A549 (cell line): ENCODE results near the gene KCNG1.

Source experiments
- ESRRA ChIP-seq: fragments of 150-350 bp; IDR thresholded peaks from 2 replicates; pipeline ENCODE4 v1.6.1; 2014; ENCODE audit warnings: mild to moderate bottlenecking, low read length, borderline replicate concordance
- POLR2A ChIP-seq: IDR thresholded peaks from 2 replicates; pipeline ENCODE4 v1.6.1; 2012; ENCODE audit warnings: mild to moderate bottlenecking, low read length
- POLR2AphosphoS2 ChIP-seq: conservative IDR thresholded peaks from 2 replicates; pipeline ENCODE4 v1.6.1; 2012; ENCODE audit warnings: low read length, improper control_type of control experiment, inconsistent platforms
- RFX5 ChIP-seq: fragments of 450-650 bp; IDR thresholded peaks from 2 replicates; pipeline ENCODE4 v1.7.1; 2014; ENCODE audit warnings: antibody characterized with exemption, mild to moderate bottlenecking, moderate library complexity
- ZFP36 ChIP-seq: fragments of 450-650 bp; IDR thresholded peaks from 2 replicates; pipeline ENCODE4 v1.6.1; 2014; ENCODE audit warnings: borderline replicate concordance; ENCODE audit not compliant: partially characterized antibody
- TF ChIP-seq, protein P1 (sequence below): fragments of >200 bp; sonication (Bioruptor Twin); formaldehyde crosslinking; IDR thresholded peaks from 3 replicates; pipeline ENCODE4 v1.5.1; 2016

DNA sequence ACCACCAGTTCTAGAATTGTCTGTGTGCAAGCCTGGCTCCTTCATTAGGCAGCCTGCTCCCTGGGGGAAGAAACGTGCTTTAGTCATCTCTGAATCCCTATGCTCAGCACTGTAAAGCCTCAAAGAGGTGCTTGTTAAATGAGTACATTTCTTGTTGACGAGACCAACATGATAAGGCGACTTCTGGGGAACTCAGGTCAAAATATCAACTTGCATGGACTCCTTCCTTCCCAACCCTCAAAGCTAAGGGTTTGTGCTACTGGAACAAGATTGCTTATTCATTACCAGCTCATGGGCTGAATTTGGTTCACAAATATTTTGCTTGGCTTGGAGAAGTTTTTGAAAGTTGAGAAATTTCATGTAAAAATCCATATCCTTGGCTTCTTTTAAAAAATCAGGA is 10.6 kb downstream of the KCNG1 start:
- TF ChIP-seq, protein P1, sequence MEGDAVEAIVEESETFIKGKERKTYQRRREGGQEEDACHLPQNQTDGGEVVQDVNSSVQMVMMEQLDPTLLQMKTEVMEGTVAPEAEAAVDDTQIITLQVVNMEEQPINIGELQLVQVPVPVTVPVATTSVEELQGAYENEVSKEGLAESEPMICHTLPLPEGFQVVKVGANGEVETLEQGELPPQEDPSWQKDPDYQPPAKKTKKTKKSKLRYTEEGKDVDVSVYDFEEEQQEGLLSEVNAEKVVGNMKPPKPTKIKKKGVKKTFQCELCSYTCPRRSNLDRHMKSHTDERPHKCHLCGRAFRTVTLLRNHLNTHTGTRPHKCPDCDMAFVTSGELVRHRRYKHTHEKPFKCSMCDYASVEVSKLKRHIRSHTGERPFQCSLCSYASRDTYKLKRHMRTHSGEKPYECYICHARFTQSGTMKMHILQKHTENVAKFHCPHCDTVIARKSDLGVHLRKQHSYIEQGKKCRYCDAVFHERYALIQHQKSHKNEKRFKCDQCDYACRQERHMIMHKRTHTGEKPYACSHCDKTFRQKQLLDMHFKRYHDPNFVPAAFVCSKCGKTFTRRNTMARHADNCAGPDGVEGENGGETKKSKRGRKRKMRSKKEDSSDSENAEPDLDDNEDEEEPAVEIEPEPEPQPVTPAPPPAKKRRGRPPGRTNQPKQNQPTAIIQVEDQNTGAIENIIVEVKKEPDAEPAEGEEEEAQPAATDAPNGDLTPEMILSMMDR = no peak
- no peak for TF ChIP-seq POLR2AphosphoS2
- TF ChIP-seq RFX5 = no peak
- TF ChIP-seq POLR2A = no peak
- TF ChIP-seq ESRRA = no peak
- TF ChIP-seq ZFP36 = no peak
